GM12878 (cell line): ENCODE measurements around the gene NOTCH1. TPM values are rescaled to one million over a fixed set of nuclear protein-coding genes. Genes with fewer than 3 reads are reported as not detected.
A peak's percentile ranks its signal among the peaks of the same experiment; 100 is the strongest.

Experiments used
- ATAC-seq: fragments of 200-7000 bp; cut with Tn5 transposase; 3 replicates; pipeline ENCODE4 v1.9.1; 2020; ENCODE audit warnings: mild to moderate bottlenecking, moderate library complexity
- BruUV-seq: library from RNA; stranded (reverse); fragments of 400-500 nt; replicated peaks from 2 replicates; lab custom pipeline; 2021; lab: Mats Ljungman, UMichigan
- CTCF ChIA-PET: fragments of 300-600 bp; sonication (Branson Sonifier 250); formaldehyde crosslinking; extraction: SDS; loops from one replicate; lab custom pipeline; 2021; ENCODE audit warnings: inconsistent platforms; lab: Yijun Ruan, JAX
- POLR2A ChIA-PET: fragments of 350-600 bp; formaldehyde crosslinking; extraction: SDS; loops from one replicate; lab custom pipeline; 2021; ENCODE audit warnings: inconsistent platforms; lab: Charles Lee
- RAD21 ChIA-PET: fragments of 300-600 bp; sonication (Branson Sonifier 250); formaldehyde crosslinking; loops from one replicate; lab custom pipeline; 2023; ENCODE audit warnings: antibody characterized with exemption; ENCODE audit not compliant: unreplicated experiment; lab: Charles Lee
- SMC1A ChIA-PET: fragments of 300-600 bp; sonication (Branson Sonifier 250); formaldehyde crosslinking; loops from one replicate; lab custom pipeline; 2023; ENCODE audit not compliant: unreplicated experiment, uncharacterized antibody; lab: Charles Lee
- DNase-seq: peaks from one replicate; pipeline ENCODE4 v3.0.0-alpha.2; 2011; ENCODE audit warnings: low read depth, low spot score
- FAIRE-seq: peaks from 3 replicates; lab custom pipeline; 2011; peaks lifted over from hg19 to GRCh38; lab: Jason Lieb, UNC
- H2AFZ ChIP-seq: 2 replicates; pipeline ENCODE4 v1.6.0; 2011; ENCODE audit warnings: low read depth, low read length, control low read depth; ENCODE audit not compliant: control insufficient read depth
- H3K27ac ChIP-seq: 2 replicates; pipeline ENCODE4 v1.5.1; 2011; ENCODE audit warnings: control low read depth; ENCODE audit not compliant: control insufficient read depth, insufficient read depth
- H3K27me3 ChIP-seq, 2 experiments: replicated peaks in 1 of 2; 2 replicates each; pipeline versions ENCODE4 v1.6.0 to v1.6.1; 2011; ENCODE audit warnings: low read length in 1 of 2; ENCODE audit not compliant: control insufficient read depth in 2 of 2, insufficient read depth in 2 of 2
- H3K36me3 ChIP-seq, 2 experiments: 2 replicates each; pipeline ENCODE4 v1.5.1; 2011; ENCODE audit warnings: low read length in 1 of 2; ENCODE audit not compliant: control insufficient read depth in 2 of 2, insufficient read depth in 2 of 2
- H3K4me1 ChIP-seq: 2 replicates; pipeline ENCODE4 v1.6.1; 2011; ENCODE audit warnings: mild to moderate bottlenecking, low read length, moderate library complexity, mixed read lengths; ENCODE audit not compliant: control insufficient read depth, insufficient read depth
- H3K4me2 ChIP-seq: 2 replicates; pipeline ENCODE4 v1.6.0; 2011; ENCODE audit warnings: control low read depth; ENCODE audit not compliant: control insufficient read depth, insufficient read depth
- H3K4me3 ChIP-seq: fragments of 200-600 bp; sonication (generic); 2 replicates; pipeline ENCODE4 v1.5.1; 2016
- H3K79me2 ChIP-seq: 2 replicates; pipeline ENCODE4 v1.6.0; 2011; ENCODE audit warnings: low read length; ENCODE audit not compliant: control insufficient read depth, insufficient read depth
- H3K9ac ChIP-seq: 2 replicates; pipeline ENCODE4 v1.8.0; 2011; ENCODE audit warnings: low read length, control low read depth, mixed read lengths; ENCODE audit not compliant: control insufficient read depth, insufficient read depth
- H3K9me3 ChIP-seq: replicated peaks from 3 replicates; pipeline ENCODE4 v1.5.1; 2011; ENCODE audit warnings: mild to moderate bottlenecking, low read length; ENCODE audit not compliant: control insufficient read depth, insufficient read depth
- H4K20me1 ChIP-seq: 2 replicates; pipeline ENCODE4 v1.6.0; 2011; ENCODE audit not compliant: control insufficient read depth, insufficient read depth
- BCL3 ChIP-seq: IDR thresholded peaks from 2 replicates; pipeline ENCODE4 v1.6.1; 2011; ENCODE audit warnings: borderline replicate concordance, low read depth, mild to moderate bottlenecking, moderate library complexity, low read length; ENCODE audit not compliant: insufficient read depth, poor library complexity, severe bottlenecking
- BRCA1 ChIP-seq: IDR thresholded peaks from 2 replicates; pipeline ENCODE4 v1.6.1; 2011; ENCODE audit warnings: low read depth, low read length, improper control_type of control experiment
- DPF2 ChIP-seq: fragments of 450-650 bp; IDR thresholded peaks from 2 replicates; pipeline ENCODE4 v1.6.1; 2017; ENCODE audit warnings: mild to moderate bottlenecking
- FOXM1 ChIP-seq: IDR thresholded peaks from 2 replicates; pipeline ENCODE4 v1.6.1; 2012; ENCODE audit warnings: low read depth, mild to moderate bottlenecking, inconsistent platforms, low read length, moderate library complexity
- GATAD2B ChIP-seq: fragments of 450-650 bp; conservative IDR thresholded peaks from 2 replicates; pipeline ENCODE4 v1.6.1; 2017; ENCODE audit warnings: low read depth, mild to moderate bottlenecking, moderate library complexity
- IKZF2 ChIP-seq, 2 experiments: fragments of 450-650 bp; IDR thresholded peaks; 2 replicates each; pipeline ENCODE4 v1.6.1; 2017; ENCODE audit warnings: mild to moderate bottlenecking in 2 of 2, moderate library complexity in 2 of 2
- IRF4 ChIP-seq: IDR thresholded peaks from 2 replicates; pipeline ENCODE4 v1.6.1; 2011; ENCODE audit warnings: low read depth, low read length
- MEF2B ChIP-seq: fragments of 450-650 bp; IDR thresholded peaks from 2 replicates; pipeline ENCODE4 v1.6.1; 2018; ENCODE audit warnings: mild to moderate bottlenecking, moderate library complexity; ENCODE audit not compliant: partially characterized antibody, poor library complexity, severe bottlenecking
- MTA2 ChIP-seq: fragments of 450-650 bp; IDR thresholded peaks from 2 replicates; pipeline ENCODE4 v1.6.1; 2016; ENCODE audit warnings: low read depth, mild to moderate bottlenecking, moderate library complexity
- POLR2A ChIP-seq: IDR thresholded peaks from 2 replicates; pipeline ENCODE4 v1.6.1; 2011; ENCODE audit warnings: low read depth, mild to moderate bottlenecking, low read length
- RB1 ChIP-seq: fragments of 450-650 bp; formaldehyde crosslinking; IDR thresholded peaks from 2 replicates; pipeline ENCODE4 v1.6.1; 2017; ENCODE audit warnings: mild to moderate bottlenecking, borderline replicate concordance
- SIN3A ChIP-seq: IDR thresholded peaks from 2 replicates; pipeline ENCODE4 v1.6.1; 2012; ENCODE audit warnings: low read depth, low read length, improper control_type of control experiment
- SREBF2 ChIP-seq: IDR thresholded peaks from 2 replicates; pipeline ENCODE4 v1.6.1; 2012; ENCODE audit warnings: mild to moderate bottlenecking, low read length
- TCF12 ChIP-seq: IDR thresholded peaks from 2 replicates; pipeline ENCODE4 v1.6.1; 2011; ENCODE audit warnings: low read depth, mild to moderate bottlenecking, low read length
- YY1 ChIP-seq: IDR thresholded peaks from 2 replicates; pipeline ENCODE4 v1.6.1; 2011; ENCODE audit warnings: low read depth, mild to moderate bottlenecking, low read length
- ZNF217 ChIP-seq: fragments of 450-650 bp; IDR thresholded peaks from 2 replicates; pipeline ENCODE4 v1.6.1; 2017; ENCODE audit warnings: antibody characterized with exemption, mild to moderate bottlenecking
- ZSCAN29 ChIP-seq: fragments of 450-650 bp; IDR thresholded peaks from 2 replicates; pipeline ENCODE4 v1.6.1; 2017; ENCODE audit warnings: mild to moderate bottlenecking, moderate library complexity
- WGBS: methylation state at CpG from one replicate; pipeline ENCODE4 v1.1.6; 2016; ENCODE audit warnings: low lambda C conversion rate; ENCODE audit not compliant: insufficient replicate concordance, insufficient coverage; ENCODE audit errors: missing lambda C conversion rate; 5-methylcytosine and 5-hydroxymethylcytosine counted together
- in situ Hi-C: fragments of 300-500 bp; cut with MboI; formaldehyde crosslinking; loops from 9 replicates; pipeline ENCODE4 v1.14.3; 2018; ENCODE audit warnings: mixed read lengths
- intact Hi-C: fragments of 100-400 bp; cut with micrococcal nuclease; formaldehyde crosslinking; loops from one replicate; pipeline ENCODE4 v1.14.2; 2022; ENCODE audit not compliant: unreplicated experiment
- polyA plus RNA-seq, 11 experiments: library from polyadenylated mRNA; depleted of rRNA in 4 of 11; unstranded in 6 of 11; stranded (reverse) in 5 of 11; fragments of >200 nt; fragmentation: Nextera tagmentation in 4 of 11; fragmentation: Illumina TruSeq in 1 of 11; extraction: Ambion mirVana in 4 of 11; extraction: Trizol in 1 of 11; gene quantifications; 1 replicate in 1 of 11; 2 replicates in 10 of 11; pipeline versions ENCODE4 v1.2.1 to v1.2.3, GENCODE V29; 2011 to 2016; ENCODE audit warnings: inconsistent platforms in 2 of 11, missing spikeins in 2 of 11, low read depth in 1 of 11
- total RNA-seq, 4 experiments: library from RNA; depleted of rRNA in 3 of 4; stranded (reverse); fragments of >200 nt in 3 of 4; fragmentation: Illumina TruSeq in 1 of 4; extraction: Trizol in 1 of 4; gene quantifications; 2 replicates each; pipeline versions ENCODE4 v1.2.1 to v1.2.3, GENCODE V29; 2013 to 2021
- TF ChIP-seq, protein P1 (sequence below): fragments of 450-650 bp; formaldehyde crosslinking; IDR thresholded peaks from 2 replicates; pipeline ENCODE4 v1.4.0; 2020; ENCODE audit warnings: mild to moderate bottlenecking, moderate library complexity
- TF ChIP-seq, protein P2 (sequence below): IDR thresholded peaks from 2 replicates; pipeline ENCODE4 v1.6.1; 2011; ENCODE audit warnings: low read depth, mild to moderate bottlenecking, low read length, moderate library complexity, borderline replicate concordance; ENCODE audit errors: extremely low read depth
- TF ChIP-seq, protein P3 (sequence below): IDR thresholded peaks from 2 replicates; pipeline ENCODE4 v1.6.1; 2011; ENCODE audit warnings: borderline replicate concordance, low read depth, mild to moderate bottlenecking, moderate library complexity, mixed read lengths, low read length; ENCODE audit not compliant: insufficient read depth; ENCODE audit errors: extremely low read length

The NOTCH1 gene
- total and polyA plus RNA-seq, 10 of the 15 experiments (the other 5 are each of a cell fraction or from before 2014, with no cell fraction given): 0.02 to 40.0 (median 3.7) TPM

DNA sequence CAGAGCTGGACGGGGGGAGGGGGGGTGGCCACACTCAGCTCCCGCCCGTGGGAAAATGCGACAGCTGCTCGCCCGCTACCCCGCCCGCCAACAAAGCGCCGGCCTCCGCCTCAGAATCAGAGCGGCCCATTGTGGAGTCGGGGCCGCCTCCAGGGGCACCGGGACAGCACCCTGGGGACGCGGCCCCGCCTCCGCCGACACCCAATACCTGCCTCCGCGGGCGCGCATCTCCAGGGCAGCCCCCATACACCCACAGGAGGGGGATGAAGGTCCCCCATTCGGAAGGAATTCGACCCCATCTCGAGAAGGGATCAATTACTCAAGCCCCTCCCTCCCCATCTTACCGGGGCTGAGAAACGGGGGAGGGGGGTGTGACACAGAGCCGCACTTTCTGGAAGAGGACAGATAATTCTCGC lies 1.3 kb downstream of the NOTCH1 start:
- DNase-seq: no peak
- peak; percentile 43 for ATAC-seq
- Histone ChIP-seq H3K27ac (peak overlapping the region; percentile 83), H3K79me2 (peaks cover 33% of the 10 kb centered on the region), H2AFZ (no peak overlapping the region), H3K9me3 (no peaks in the 10 kb centered on the region), H3K9ac (peak overlapping the region; percentile 76), H3K4me1 (peaks cover 34% of the 10 kb centered on the region), H3K4me3 (peak overlapping the region; percentile 99), H3K27me3 (no peaks in the 10 kb centered on the region), H3K36me3 (peaks cover 0 to 5% of the 10 kb centered on the region in 2 experiments; a peak in 2 of 4 replicates), H3K4me2 (peak overlapping the region; percentile 87), H4K20me1 (no peaks in the 10 kb centered on the region; the same call in 1 of the 2 replicates)
- CTCF ChIA-PET: interaction anchor here (1.0 kb wide), 1 partner anchor 19 kb away, joined by 3 read pairs; no protein-coding TSS in a partner anchor
- SMC1A ChIA-PET: interaction anchor here (1.1 kb wide), 1 partner anchor 12 kb away, joined by 3 read pairs; no protein-coding TSS in a partner anchor
- RAD21 ChIA-PET: no interaction called here
- POLR2A ChIA-PET: interaction anchor here (1.0 to 1.1 kb wide), 3 partner anchors 11 to 29 kb away, joined by 3 to 6 read pairs (median 3); no protein-coding TSS in a partner anchor
- intact Hi-C loops: no loop called here
- WGBS: 0% methylated on average over 18 of the region's 31 CpGs
- BruUV-seq: TSS peak; percentile 45
- in situ Hi-C loops: no loop called here
- FAIRE-seq: no peak
- TF ChIP-seq ZNF217 (no peak), IRF4 (no peak), SIN3A (no peak), MTA2 (no peak), POLR2A (peak; percentile 48), BCL3 (no peak), BRCA1 (no peak), TCF12 (peak; percentile 69; the same call in 1 of the 2 replicates), FOXM1 (no peak), YY1 (no peak), RB1 (peak; percentile 59; the same call in 1 of the 2 replicates), GATAD2B (peak; percentile 55), DPF2 (no peak), SREBF2 (no peak), IKZF2 (IDR thresholded peaks at IDR 0.05) (0 out of 4 replicates have a peak, but pooled peaks of 1 of the 2 experiments have one; percentile 12), ZSCAN29 (no peak), MEF2B (peak; percentile 90)
- TF ChIP-seq, protein P1, sequence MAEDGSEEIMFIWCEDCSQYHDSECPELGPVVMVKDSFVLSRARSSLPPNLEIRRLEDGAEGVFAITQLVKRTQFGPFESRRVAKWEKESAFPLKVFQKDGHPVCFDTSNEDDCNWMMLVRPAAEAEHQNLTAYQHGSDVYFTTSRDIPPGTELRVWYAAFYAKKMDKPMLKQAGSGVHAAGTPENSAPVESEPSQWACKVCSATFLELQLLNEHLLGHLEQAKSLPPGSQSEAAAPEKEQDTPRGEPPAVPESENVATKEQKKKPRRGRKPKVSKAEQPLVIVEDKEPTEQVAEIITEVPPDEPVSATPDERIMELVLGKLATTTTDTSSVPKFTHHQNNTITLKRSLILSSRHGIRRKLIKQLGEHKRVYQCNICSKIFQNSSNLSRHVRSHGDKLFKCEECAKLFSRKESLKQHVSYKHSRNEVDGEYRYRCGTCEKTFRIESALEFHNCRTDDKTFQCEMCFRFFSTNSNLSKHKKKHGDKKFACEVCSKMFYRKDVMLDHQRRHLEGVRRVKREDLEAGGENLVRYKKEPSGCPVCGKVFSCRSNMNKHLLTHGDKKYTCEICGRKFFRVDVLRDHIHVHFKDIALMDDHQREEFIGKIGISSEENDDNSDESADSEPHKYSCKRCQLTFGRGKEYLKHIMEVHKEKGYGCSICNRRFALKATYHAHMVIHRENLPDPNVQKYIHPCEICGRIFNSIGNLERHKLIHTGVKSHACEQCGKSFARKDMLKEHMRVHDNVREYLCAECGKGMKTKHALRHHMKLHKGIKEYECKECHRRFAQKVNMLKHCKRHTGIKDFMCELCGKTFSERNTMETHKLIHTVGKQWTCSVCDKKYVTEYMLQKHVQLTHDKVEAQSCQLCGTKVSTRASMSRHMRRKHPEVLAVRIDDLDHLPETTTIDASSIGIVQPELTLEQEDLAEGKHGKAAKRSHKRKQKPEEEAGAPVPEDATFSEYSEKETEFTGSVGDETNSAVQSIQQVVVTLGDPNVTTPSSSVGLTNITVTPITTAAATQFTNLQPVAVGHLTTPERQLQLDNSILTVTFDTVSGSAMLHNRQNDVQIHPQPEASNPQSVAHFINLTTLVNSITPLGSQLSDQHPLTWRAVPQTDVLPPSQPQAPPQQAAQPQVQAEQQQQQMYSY (CRISPR knock-in tag): no peak
- TF ChIP-seq, protein P2, sequence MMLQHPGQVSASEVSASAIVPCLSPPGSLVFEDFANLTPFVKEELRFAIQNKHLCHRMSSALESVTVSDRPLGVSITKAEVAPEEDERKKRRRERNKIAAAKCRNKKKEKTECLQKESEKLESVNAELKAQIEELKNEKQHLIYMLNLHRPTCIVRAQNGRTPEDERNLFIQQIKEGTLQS: no peak
- TF ChIP-seq, protein P3, sequence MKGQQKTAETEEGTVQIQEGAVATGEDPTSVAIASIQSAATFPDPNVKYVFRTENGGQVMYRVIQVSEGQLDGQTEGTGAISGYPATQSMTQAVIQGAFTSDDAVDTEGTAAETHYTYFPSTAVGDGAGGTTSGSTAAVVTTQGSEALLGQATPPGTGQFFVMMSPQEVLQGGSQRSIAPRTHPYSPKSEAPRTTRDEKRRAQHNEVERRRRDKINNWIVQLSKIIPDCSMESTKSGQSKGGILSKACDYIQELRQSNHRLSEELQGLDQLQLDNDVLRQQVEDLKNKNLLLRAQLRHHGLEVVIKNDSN: no peak
